Upper lobe of right lung (tissue), 1 donor: Measurements from ENCODE around the gene ZNF276. TPM values are rescaled to one million over a fixed set of nuclear protein-coding genes. Genes with fewer than 3 reads are reported as not detected.
A peak's percentile ranks its signal among the peaks of the same experiment; 100 is the strongest.

Experiments
- ATAC-seq: fragments of 200-7000 bp; cut with Tn5 transposase; one replicate; pipeline ENCODE4 v1.9.1; 2020; ENCODE audit warnings: mild to moderate bottlenecking, moderate library complexity
- DNase-seq: peaks from one replicate; pipeline ENCODE4 v3.0.0-alpha.2; 2020
- H3K27ac ChIP-seq: fragments of 200-600 bp; one replicate; pipeline ENCODE4 v1.8.0; 2022
- H3K27me3 ChIP-seq: fragments of 200-600 bp; one replicate; pipeline ENCODE4 v1.8.0; 2022; ENCODE audit warnings: mild to moderate bottlenecking
- H3K36me3 ChIP-seq: fragments of 200-600 bp; one replicate; pipeline ENCODE4 v1.8.0; 2022
- H3K4me1 ChIP-seq: fragments of 200-600 bp; one replicate; pipeline ENCODE4 v1.8.0; 2022
- H3K4me3 ChIP-seq: fragments of 200-600 bp; one replicate; pipeline ENCODE4 v1.8.0; 2022; ENCODE audit warnings: mild to moderate bottlenecking
- H3K9me3 ChIP-seq: fragments of 200-600 bp; one replicate; pipeline ENCODE4 v1.8.0; 2022
- intact Hi-C: fragments of 100-400 bp; cut with DNase I; formaldehyde crosslinking; loops from one replicate; pipeline ENCODE4 v1.11.0; 2022
- total RNA-seq: library from RNA; stranded (reverse); fragmentation: NEBNext Ultra II Directional; extraction: Animal tissue kit (Norgen Biotek cat#: 25700); gene quantifications from one replicate; pipeline ENCODE4 v1.2.1, GENCODE V29; 2021
- TF ChIP-seq, protein P1 (sequence below): fragments of 200-600 bp; IDR thresholded peaks from one replicate; pipeline ENCODE4 v1.8.0; 2022; ENCODE audit warnings: antibody characterized with exemption
- donor health status: DM: no; HTN: yes; CAD: no; lungs with severe emphysema.

ZNF276 gene
- total RNA-seq, 1 donor from 2014 or later, result 35.8 TPM

DNA sequence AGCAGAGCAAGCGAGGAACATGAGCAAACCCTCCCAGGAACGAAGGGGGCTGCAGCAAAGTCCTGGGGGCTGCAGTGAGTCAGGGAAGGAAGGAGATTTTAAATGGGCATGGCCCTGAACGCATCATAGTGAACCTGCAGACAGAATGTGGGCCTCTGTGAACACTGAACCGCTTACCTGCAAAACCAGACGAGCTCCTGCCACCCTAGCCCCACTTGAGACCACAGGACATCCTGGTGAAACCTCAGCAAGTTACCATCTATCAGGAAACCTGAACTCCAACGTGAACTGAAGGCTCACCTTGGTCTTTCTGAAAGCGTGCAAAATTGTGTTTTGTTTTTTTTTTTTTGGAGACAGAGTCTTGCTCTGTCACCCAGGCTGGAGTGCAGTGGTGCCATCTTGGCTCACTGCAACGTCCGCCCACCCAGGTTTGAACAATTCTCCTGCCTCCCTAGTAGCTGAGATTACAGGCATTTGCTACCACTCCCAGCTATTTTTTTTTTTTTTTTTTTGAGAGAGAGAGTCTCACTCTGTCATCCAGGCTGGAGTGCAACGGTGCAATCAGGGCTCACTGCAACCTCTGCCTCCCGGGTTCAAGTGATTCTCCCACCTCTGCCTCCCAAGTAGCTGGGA, 64.3 kb downstream of the ZNF276 start:
- intact Hi-C loops, result no loop called here
- DNase-seq, result no peak

DNA sequence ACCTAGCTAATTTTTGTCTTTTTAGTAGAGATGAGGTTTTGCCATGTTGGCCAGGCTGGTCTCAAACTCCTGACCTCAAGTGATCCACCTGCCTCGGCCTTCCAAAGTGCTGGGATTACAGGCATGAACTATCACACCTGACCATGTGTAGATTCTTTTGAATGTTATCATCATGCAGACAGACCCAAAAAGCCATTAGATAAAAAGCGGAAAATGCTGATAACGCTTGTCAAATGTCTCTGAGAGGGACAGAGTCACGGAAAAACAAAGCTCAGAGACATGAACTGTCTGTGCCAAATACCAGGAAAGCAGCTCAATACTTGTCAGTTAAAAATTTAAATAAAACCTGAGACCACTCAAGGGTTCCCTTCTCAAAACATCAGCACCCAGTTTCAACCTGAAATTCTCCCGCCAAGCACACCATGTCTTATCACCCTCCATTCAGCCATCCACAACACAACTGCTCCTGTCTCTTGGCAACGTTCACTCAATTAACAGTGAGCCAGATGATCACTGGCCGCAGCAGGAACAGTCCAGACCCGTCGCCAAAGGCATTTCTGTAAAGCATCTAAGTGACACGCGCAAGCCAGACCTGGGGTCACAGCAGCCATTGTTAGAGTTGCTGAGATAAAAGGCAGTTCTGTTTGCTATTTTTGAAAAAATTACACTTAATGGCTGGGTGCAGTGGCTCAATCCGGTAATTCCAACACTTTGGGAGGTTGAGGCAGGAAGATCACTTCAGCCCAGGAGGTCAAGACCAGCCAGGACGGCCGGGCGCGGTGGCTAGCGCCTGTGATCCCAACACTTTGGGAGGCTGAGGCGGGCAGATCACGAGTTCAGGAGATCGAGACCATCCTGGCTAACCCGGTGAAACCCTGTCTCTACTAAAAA, 65.4 kb downstream of the ZNF276 start:
- Histone ChIP-seq H3K9me3 (no peaks in the 10 kb centered on the region), H3K27me3 (no peaks in the 10 kb centered on the region), H3K4me1 (no peaks in the 10 kb centered on the region), H3K27ac (no peak overlapping the region), H3K4me3 (no peak overlapping the region), H3K36me3 (no peaks in the 10 kb centered on the region)
- no peak for DNase-seq
- no peak for ATAC-seq
- TF ChIP-seq, protein P1, sequence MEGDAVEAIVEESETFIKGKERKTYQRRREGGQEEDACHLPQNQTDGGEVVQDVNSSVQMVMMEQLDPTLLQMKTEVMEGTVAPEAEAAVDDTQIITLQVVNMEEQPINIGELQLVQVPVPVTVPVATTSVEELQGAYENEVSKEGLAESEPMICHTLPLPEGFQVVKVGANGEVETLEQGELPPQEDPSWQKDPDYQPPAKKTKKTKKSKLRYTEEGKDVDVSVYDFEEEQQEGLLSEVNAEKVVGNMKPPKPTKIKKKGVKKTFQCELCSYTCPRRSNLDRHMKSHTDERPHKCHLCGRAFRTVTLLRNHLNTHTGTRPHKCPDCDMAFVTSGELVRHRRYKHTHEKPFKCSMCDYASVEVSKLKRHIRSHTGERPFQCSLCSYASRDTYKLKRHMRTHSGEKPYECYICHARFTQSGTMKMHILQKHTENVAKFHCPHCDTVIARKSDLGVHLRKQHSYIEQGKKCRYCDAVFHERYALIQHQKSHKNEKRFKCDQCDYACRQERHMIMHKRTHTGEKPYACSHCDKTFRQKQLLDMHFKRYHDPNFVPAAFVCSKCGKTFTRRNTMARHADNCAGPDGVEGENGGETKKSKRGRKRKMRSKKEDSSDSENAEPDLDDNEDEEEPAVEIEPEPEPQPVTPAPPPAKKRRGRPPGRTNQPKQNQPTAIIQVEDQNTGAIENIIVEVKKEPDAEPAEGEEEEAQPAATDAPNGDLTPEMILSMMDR, result no peak
- intact Hi-C loops, result no loop called here

More for the DNA sequence above, 64.3 kb downstream of the ZNF276 start:
- TF ChIP-seq, protein P1, result no peak
- Histone ChIP-seq H3K36me3 (no peaks in the 10 kb centered on the region), H3K9me3 (no peaks in the 10 kb centered on the region), H3K4me1 (no peaks in the 10 kb centered on the region), H3K4me3 (no peak overlapping the region), H3K27me3 (no peaks in the 10 kb centered on the region), H3K27ac (no peak overlapping the region)
- ATAC-seq, result peak; percentile 27

DNA sequence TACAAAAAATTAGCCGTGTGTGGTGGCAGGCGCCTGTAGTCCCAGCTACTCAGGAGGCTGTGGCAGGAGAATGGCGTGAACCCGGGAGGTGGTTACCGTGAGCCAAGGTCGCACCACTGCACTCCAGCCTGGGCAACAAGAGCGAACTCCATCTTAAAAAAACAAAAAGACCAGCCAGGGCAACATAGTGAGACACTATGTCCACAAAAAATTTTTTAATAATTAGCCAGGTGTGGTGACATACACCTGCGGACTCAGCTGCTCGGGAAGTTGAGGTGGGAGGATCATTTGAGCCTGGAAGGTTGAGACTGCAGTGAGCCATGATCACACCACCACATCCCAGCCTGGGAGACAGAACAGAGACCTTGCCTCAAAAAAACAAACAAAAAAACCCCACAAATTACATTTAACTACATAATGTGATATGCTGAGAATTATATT, 66.0 kb downstream of the ZNF276 start:
- Histone ChIP-seq H3K4me1 (no peaks in the 10 kb centered on the region), H3K27me3 (no peaks in the 10 kb centered on the region), H3K4me3 (no peak overlapping the region), H3K9me3 (no peaks in the 10 kb centered on the region), H3K36me3 (no peaks in the 10 kb centered on the region), H3K27ac (no peak overlapping the region)
- intact Hi-C loops, result no loop called here
- no peak for ATAC-seq
- TF ChIP-seq, protein P1, result no peak
- no peak for DNase-seq

Other genes starting within 250 kb of the ZNF276 start
- 125 TPM for gene ANKRD11, start 231.0 kb upstream of the ZNF276 start, total RNA-seq
- 95.0 TPM for gene SPG7, start 213.1 kb upstream of the ZNF276 start, total RNA-seq
- 1,795 TPM for gene RPL13, start 160.9 kb upstream of the ZNF276 start, total RNA-seq
- 4.8 TPM for gene CPNE7, start 145.8 kb upstream of the ZNF276 start, total RNA-seq
- 3.0 TPM for gene DPEP1, start 107.9 kb upstream of the ZNF276 start, total RNA-seq
- gene CHMP1A, start 63.8 kb upstream of the ZNF276 start, total RNA-seq, result 74.0 TPM
- gene SPATA33, start 63.7 kb upstream of the ZNF276 start, total RNA-seq, result 8.1 TPM
- gene CDK10, start 34.8 kb upstream of the ZNF276 start, total RNA-seq, result 81.5 TPM
- 13.3 TPM for gene SPATA2L, start 19.8 kb upstream of the ZNF276 start, total RNA-seq
- 15.7 TPM for gene VPS9D1, start 639 bp upstream of the ZNF276 start, total RNA-seq
- 6.1 TPM for gene FANCA, start 95.1 kb downstream of the ZNF276 start, total RNA-seq
- gene SPIRE2, start 106.9 kb downstream of the ZNF276 start, total RNA-seq, result 9.5 TPM
- gene TCF25, start 152.1 kb downstream of the ZNF276 start, total RNA-seq, result 162 TPM
- 3.6 TPM for gene MC1R, start 197.3 kb downstream of the ZNF276 start, total RNA-seq
- gene TUBB3, start 201.8 kb downstream of the ZNF276 start, total RNA-seq, result 1.5 TPM
- gene DEF8, start 227.2 kb downstream of the ZNF276 start, total RNA-seq, result 70.0 TPM